Gastrocnemius medialis (tissue), 4 donors: ENCODE data around the gene MED13. TPM values are rescaled to one million over a fixed set of nuclear protein-coding genes. Genes with fewer than 3 reads are reported as not detected.
A peak's percentile ranks its signal among the peaks of the same experiment; 100 is the strongest.

ENCODE experiments used
- ATAC-seq, 2 donors: fragments of 150-250 bp; one replicate each; pipeline ENCODE4 v1.9.1; 2016
- DNase-seq, 2 donors: peaks; one replicate each; pipeline ENCODE4 v3.0.0-alpha.2; 2019
- H3K27ac ChIP-seq, 4 donors: fragments of 200-600 bp; sonication (generic); 1 replicate in 1 of 4; 2 replicates in 3 of 4; pipeline ENCODE4 v1.5.1; 2016 to 2018; ENCODE audit warnings: mild to moderate bottlenecking in 2 of 4, moderate library complexity in 1 of 4
- H3K27me3 ChIP-seq, 3 donors: fragments of 200-600 bp; sonication (generic) in 2 of 3; 1 replicate in 1 of 3; 2 replicates in 2 of 3; pipeline versions ENCODE4 v1.5.1 to v1.6.0; 2016 to 2019; ENCODE audit warnings: mild to moderate bottlenecking in 1 of 3, moderate library complexity in 1 of 3
- H3K36me3 ChIP-seq, 2 donors: fragments of 200-600 bp; sonication (generic) in 1 of 2; one replicate each; pipeline ENCODE4 v1.5.1; 2017 to 2018
- H3K4me1 ChIP-seq, 2 donors: fragments of 200-600 bp; sonication (generic) in 1 of 2; one replicate each; pipeline ENCODE4 v1.5.1; 2016 to 2017; ENCODE audit warnings: mild to moderate bottlenecking in 2 of 2
- H3K4me3 ChIP-seq, 4 donors: fragments of 200-600 bp; sonication (generic) in 3 of 4; 1 replicate in 1 of 4; 2 replicates in 3 of 4; pipeline ENCODE4 v1.5.1; 2016 to 2019; ENCODE audit warnings: mild to moderate bottlenecking in 2 of 4
- H3K9me3 ChIP-seq, 3 donors: fragments of 200-600 bp; sonication (generic) in 2 of 3; 1 replicate in 1 of 3; 2 replicates in 2 of 3; pipeline ENCODE4 v1.5.1; 2016 to 2019
- CTCF ChIP-seq, 5 experiments: fragments of 450-650 bp in 3 of 5; fragments of 200-600 bp in 2 of 5; sonication (generic) in 2 of 5; IDR thresholded peaks in 4 of 5; conservative IDR thresholded peaks in 1 of 5; 1 replicate in 4 of 5; 2 replicates in 1 of 5; pipeline ENCODE4 v1.5.1; 2016 to 2019; ENCODE audit warnings: antibody characterized with exemption in 5 of 5, mild to moderate bottlenecking in 3 of 5, moderate library complexity in 3 of 5
- POLR2A ChIP-seq, 2 donors: fragments of 450-650 bp; IDR thresholded peaks; one replicate each; pipeline ENCODE4 v1.6.1; 2017; ENCODE audit warnings: antibody characterized with exemption in 2 of 2, mild to moderate bottlenecking in 2 of 2, moderate library complexity in 2 of 2
- in situ Hi-C, 4 donors: fragments of 200-750 bp; cut with MboI; loops; one replicate each; pipeline versions ENCODE4 v1.15.0 to v1.8.0; 2017; ENCODE audit warnings: low sequenced_read_pairs in 4 of 4
- intact Hi-C: fragments of 100-400 bp; cut with DNase I; formaldehyde crosslinking; loops from one replicate; pipeline ENCODE4 v1.15.1; 2023; ENCODE audit warnings: low total_unique reads
- total RNA-seq, 4 donors: library from RNA; depleted of rRNA; stranded (reverse); fragments of >200 nt; gene quantifications; one replicate each; pipeline versions ENCODE4 v1.1.0 to v1.2.3, GENCODE V29; 2016

The MED13 gene
- 100 to 1,000 TPM in 1 of 4 donors, 10 to 100 TPM in 3; 54.9 to 142 (median 67.8) TPM for total RNA-seq

- TF ChIP-seq POLR2A (IDR thresholded peaks at IDR 0.05) (peak in 1 of 2 donors; percentile 7), CTCF (IDR thresholded peaks at IDR 0.05 in 4 of 5, conservative IDR thresholded peaks at IDR 0.05 in 1 of 5) (no peak)
Observed at GRCh38 chr17:62064791-62065563, at the start of gene MED13. Gene MED13, minus strand, starts transcription at chr17:62065278. Its CDS starts 73 bp downstream, at chr17:62065205.

GRCh38 chr17:62112229-62112628 is 47.2 kb upstream of the MED13 start:
- H3K27ac ChIP-seq, result no peak overlapping the region
- H3K9me3 ChIP-seq, result no peaks in the 10 kb centered on the region
- DNase-seq (no peak), ATAC-seq (no peak)
- intact Hi-C loops (no loop called here), in situ Hi-C loops (no loop called here)
- TF ChIP-seq POLR2A (IDR thresholded peaks at IDR 0.05) (no peak), CTCF (IDR thresholded peaks at IDR 0.05 in 4 of 5, conservative IDR thresholded peaks at IDR 0.05 in 1 of 5) (no peak)
- no peaks in the 10 kb centered on the region for H3K4me1 ChIP-seq
- H3K27me3 ChIP-seq, result peaks cover 0 to 5% (median 0%) of the 10 kb centered on the region in 3 donors
- no peaks in the 10 kb centered on the region for H3K36me3 ChIP-seq
- H3K4me3 ChIP-seq, result no peak overlapping the region

More at GRCh38 chr17:62064791-62065563, at the start of gene MED13:
- in situ Hi-C loops, result loop anchor here in 2 of 4 donors (5.0 to 10.0 kb wide), 3 partner anchors 140 to 200 kb away; partner anchors contain the start of genes BRIP1 (in 1 of the 2) and INTS2 (in 1 of the 2)
- Histone ChIP-seq H3K36me3 (no peaks in the 10 kb centered on the region), H3K27me3 (no peaks in the 10 kb centered on the region), H3K4me3 (peak within 1 kb of the TSS; percentile 84 to 100 (median 91)), H3K9me3 (no peaks in the 10 kb centered on the region), H3K4me1 (peaks cover 33 to 34% of the 10 kb centered on the region in 2 donors), H3K27ac (peak within 1 kb of the TSS; percentile 96 to 100 (median 100))
- DNase-seq, result peak; percentile 38 to 74
- intact Hi-C loops, result loop anchor here (2.0 to 10.0 kb wide), 4 partner anchors 32 to 1780 kb away; partner anchors contain the start of genes SMARCD2 and TLK2
- peak; percentile 49 to 51 for ATAC-seq

DNA sequence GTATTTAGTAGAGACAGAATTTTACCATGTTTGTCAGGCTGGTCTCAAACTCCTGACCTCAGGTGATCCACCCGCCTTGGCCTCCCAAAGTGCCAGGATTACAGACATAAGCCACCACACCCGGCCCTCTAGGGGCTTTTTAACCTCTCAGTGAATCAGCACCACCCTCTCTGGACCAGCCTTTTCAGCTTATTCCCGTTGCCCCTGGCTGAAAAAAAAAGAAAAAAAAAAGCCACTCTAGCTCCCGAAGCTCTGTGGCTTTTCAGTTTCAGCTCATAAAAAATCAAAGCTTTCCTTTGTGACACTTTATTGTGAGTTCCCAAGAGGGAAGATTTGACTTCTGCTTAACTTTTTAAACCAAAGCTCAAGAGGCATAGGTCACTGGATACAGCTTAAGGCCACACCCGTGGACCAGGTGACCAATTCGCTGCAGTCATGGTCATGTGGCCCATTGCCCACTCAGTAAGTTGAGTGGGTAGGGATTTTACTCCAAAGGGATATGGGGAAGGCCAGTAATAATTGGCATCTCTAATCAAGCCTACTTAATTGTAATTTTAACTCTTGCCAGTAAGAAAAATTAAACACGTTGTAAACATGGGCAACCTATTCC is 46.6 kb upstream of the MED13 start:
- in situ Hi-C loops, result no loop called here

DNA sequence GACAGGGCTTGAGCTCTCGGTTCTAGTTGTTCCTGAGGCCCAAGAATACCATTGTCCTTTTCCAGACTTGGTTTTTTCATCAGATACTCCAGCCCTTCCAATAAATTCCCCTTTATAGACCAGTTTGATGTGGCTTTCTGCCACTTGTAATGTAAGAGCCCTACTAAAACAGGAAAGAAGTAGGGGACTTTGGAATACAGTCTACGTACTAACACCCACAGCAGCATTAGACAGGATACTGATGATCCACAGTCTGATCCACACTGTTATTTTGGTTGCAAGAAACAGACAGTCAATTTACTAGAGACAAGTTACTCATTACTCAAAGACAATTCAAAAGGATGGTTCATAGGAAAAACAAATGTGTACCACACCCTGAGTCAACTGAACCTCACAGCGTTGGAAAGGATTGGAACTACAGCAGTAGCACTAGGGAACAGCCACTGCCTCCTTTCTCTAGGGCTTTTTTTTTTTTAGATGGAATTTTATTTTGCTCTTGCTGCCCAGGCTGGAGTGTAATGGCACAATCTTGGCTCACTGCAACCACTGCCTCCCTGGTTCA is 45.9 kb upstream of the MED13 start:
- no peaks in the 10 kb centered on the region for H3K36me3 ChIP-seq
- intact Hi-C loops, result no loop called here
- TF ChIP-seq POLR2A (IDR thresholded peaks at IDR 0.05) (no peak), CTCF (IDR thresholded peaks at IDR 0.05 in 4 of 5, conservative IDR thresholded peaks at IDR 0.05 in 1 of 5) (no peak)
- H3K27ac ChIP-seq, result no peak overlapping the region
- in situ Hi-C loops, result no loop called here
- no peak for DNase-seq
- no peak overlapping the region for H3K4me3 ChIP-seq
- H3K27me3 ChIP-seq, result peaks cover 0 to 5% (median 0%) of the 10 kb centered on the region in 3 donors
- H3K9me3 ChIP-seq, result no peaks in the 10 kb centered on the region
- no peak for ATAC-seq
- H3K4me1 ChIP-seq, result no peaks in the 10 kb centered on the region

More for the DNA sequence above, 46.6 kb upstream of the MED13 start:
- Histone ChIP-seq H3K27ac (no peak overlapping the region), H3K9me3 (no peaks in the 10 kb centered on the region), H3K4me1 (no peaks in the 10 kb centered on the region), H3K36me3 (no peaks in the 10 kb centered on the region), H3K27me3 (peaks cover 0 to 5% (median 0%) of the 10 kb centered on the region in 3 donors), H3K4me3 (no peak overlapping the region)
- intact Hi-C loops, result no loop called here
- ATAC-seq (no peak), DNase-seq (no peak)
- TF ChIP-seq POLR2A (IDR thresholded peaks at IDR 0.05) (no peak), CTCF (IDR thresholded peaks at IDR 0.05 in 4 of 5, conservative IDR thresholded peaks at IDR 0.05 in 1 of 5) (no peak)
